HS-27A (cell line): ENCODE measurements around the gene KIAA1614.

Experiments used
- DNase-seq: peaks from one replicate; pipeline ENCODE4 v3.0.0-alpha.2; 2012; ENCODE audit warnings: low read depth, missing footprints

Gene KIAA1614

GRCh38 chr1:180907313-180908055 lies 5.2 kb upstream of the KIAA1614 start:
- DNase-seq = no peak

- DNase-seq = no peak
Observed at GRCh38 chr1:180908074-180908765, 4.5 kb upstream of the KIAA1614 start.

GRCh38 chr1:180909005-180909414 lies 3.7 kb upstream of the KIAA1614 start:
- no peak for DNase-seq

- no peak for DNase-seq
Observed at GRCh38 chr1:180909462-180909976, 3.2 kb upstream of the KIAA1614 start.

- no peak for DNase-seq
Observed at GRCh38 chr1:180911640-180912191, 981 bp upstream of the KIAA1614 start.

- no peak for DNase-seq
Observed at GRCh38 chr1:180912211-180912800, 391 bp upstream of the KIAA1614 start.

- no peak for DNase-seq
Observed at GRCh38 chr1:180915426-180915965, 2.8 kb downstream of the KIAA1614 start.

- no peak for DNase-seq
Observed at GRCh38 chr1:180916012-180916770, 3.5 kb downstream of the KIAA1614 start.

- DNase-seq = no peak
Observed at GRCh38 chr1:180916771-180917170, 4.1 kb downstream of the KIAA1614 start.

GRCh38 chr1:180917306-180918065 lies 4.8 kb downstream of the KIAA1614 start:
- no peak for DNase-seq

GRCh38 chr1:180918519-180918918 lies 5.8 kb downstream of the KIAA1614 start:
- DNase-seq = no peak

GRCh38 chr1:180919183-180919700 lies 6.5 kb downstream of the KIAA1614 start:
- DNase-seq = no peak

- no peak for DNase-seq
Observed at GRCh38 chr1:180920193-180920592, 7.5 kb downstream of the KIAA1614 start.

- no peak for DNase-seq
Observed at GRCh38 chr1:180920702-180921101, 8.0 kb downstream of the KIAA1614 start.

- DNase-seq = no peak
Observed at GRCh38 chr1:180921386-180921785, 8.7 kb downstream of the KIAA1614 start.

GRCh38 chr1:180921891-180922630 lies 9.4 kb downstream of the KIAA1614 start:
- no peak for DNase-seq

- no peak for DNase-seq
Observed at GRCh38 chr1:180922631-180923015, 9.9 kb downstream of the KIAA1614 start.

- no peak for DNase-seq
Observed at GRCh38 chr1:180923021-180923841, 10.5 kb downstream of the KIAA1614 start.

GRCh38 chr1:180923887-180924286 lies 11.2 kb downstream of the KIAA1614 start:
- DNase-seq = no peak
